Amniotic stem cell (primary cell): Measurements from ENCODE around the gene DPP9.

Source experiments
- DNase-seq: peaks from one replicate; lab custom pipeline; 2025; lab: John Stamatoyannopoulos, UW

DPP9 gene

GRCh38 chr19:4709440-4710280 is 14.0 kb downstream of the DPP9 start:
- DNase-seq = no peak

- DNase-seq = no peak
These were observed 15.5 kb downstream of the DPP9 start for GRCh38 chr19:4707956-4708650.

DNA sequence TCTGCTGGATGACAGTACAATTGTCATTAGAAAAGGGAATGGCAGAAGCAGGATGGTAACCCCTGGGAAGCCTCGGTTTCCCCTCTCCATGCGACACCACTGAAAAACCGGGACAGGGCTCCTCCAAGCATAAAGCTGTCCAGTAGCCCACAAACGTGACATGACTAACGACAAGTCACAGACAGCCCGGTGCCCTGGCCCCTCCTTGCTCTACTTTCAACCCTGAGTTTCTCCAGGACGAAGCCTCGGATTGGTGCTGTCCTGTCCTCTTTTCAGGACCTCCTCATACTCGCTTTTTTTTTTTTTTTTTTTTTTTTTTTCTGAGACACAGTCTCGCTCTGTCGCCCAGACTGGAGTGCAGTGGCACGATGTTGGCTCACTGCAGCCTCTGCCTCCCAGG is 16.3 kb downstream of the DPP9 start:
- DNase-seq = no peak

GRCh38 chr19:4705413-4706131 is 18.1 kb downstream of the DPP9 start:
- DNase-seq = no peak

DNA sequence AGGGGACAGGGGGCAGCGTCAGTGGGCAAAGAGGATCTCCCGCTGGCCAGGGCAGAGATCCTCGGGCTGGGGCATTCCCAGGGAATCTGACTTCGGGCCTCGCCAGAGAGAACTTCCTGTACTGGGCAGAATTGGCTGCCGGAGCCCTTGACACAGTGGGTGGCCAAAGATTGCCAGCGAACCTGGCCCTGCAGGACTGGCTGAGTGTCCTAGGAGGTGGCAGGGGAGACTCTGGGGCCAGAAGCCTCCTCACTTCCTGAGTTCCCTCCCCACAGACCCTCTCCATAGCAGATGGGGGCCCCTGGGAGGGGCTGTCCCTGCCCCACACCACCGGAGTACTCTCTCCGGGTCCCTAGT is 19.3 kb downstream of the DPP9 start:
- no peak for DNase-seq

DNA sequence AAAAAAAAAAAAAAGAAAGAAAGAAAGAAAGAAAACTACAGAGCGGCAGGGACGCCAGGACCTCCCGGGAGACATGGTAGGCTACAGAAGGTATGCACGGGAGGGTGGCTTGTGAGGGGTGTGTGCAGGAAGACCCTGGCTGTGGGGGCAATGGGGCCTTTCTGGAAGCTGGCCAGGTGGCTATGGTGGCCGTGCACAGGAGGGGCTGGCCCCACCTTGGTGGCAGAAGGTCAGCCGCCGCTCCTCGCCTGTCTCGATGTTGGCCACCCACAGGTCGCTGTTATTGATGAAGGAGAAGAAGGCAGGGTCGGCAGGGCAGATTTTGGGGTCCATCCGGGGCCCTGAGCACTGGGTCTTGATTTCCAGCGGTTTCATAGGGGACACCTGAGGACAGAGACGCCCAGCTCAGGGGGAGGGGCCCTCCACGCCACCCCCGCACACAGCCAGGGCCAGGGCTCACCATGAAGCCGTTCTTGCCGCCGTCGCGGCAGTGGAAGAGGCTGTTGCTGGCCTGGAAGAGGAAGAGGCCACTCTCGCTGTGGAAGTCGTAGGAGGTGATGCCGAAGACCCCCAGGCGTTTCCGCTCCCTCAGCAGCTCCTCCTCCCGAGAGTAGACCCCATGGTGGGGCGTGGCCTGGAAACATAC is 19.8 kb downstream of the DPP9 start:
- no peak for DNase-seq

- DNase-seq = no peak
These were observed 20.9 kb downstream of the DPP9 start for GRCh38 chr19:4702764-4703163.

- DNase-seq = no peak
These were observed 22.1 kb downstream of the DPP9 start for GRCh38 chr19:4701557-4701956.

DNA sequence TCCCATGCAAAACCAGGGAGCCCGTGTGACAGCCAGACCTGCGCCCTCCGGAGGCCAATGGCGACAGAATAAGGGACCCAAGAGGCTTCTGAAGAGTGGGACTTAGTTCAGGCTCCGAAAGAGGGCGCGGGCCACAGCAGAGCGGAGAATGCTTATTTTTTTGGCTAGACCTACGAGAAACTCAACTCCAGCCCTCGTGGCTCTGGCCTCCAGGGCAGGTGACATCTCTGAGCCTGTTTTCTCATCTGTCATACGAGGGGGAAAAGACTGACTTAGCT is 23.0 kb downstream of the DPP9 start:
- no peak for DNase-seq

DNA sequence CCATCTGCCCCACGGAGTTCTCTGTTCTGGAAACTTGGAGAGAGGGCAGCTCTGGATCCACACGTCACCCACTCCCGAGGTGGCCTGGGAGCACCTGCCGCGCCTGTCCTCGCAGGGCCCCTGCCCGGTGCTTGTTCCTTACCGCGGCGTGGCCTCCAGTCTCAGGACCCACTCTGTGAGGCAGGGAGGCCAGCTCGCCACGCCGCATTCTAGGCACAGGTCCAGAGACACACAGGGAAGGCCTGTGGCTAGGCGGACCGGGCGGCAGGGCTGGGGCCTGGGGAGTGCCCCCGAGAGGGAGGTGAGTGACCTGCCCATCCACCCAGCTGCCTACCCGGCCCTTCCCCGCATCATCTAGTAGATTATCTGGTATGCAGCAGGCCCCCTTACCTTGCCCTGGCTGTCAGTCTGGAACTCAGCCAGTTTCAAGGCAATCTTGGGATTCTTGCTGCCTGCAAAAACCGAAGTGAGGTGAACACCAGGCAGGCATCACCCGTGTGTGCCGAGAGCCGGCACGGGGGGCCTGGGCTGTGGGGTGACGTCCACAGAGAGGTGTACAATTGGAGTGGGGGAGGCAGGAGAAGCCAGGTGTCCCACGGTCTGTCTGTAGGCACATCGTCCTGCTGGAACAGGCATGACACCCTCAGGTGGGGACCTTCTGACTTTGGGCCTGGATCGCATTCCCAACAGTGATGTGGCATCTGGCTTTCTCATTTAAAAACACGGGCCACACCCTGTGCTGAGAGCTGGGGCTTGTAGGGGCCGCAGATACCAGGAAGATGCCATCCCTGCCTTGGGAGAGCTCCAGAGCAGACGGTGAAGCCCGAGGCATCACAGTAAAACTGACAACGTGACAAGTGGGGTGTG is 23.6 kb downstream of the DPP9 start:
- DNase-seq = no peak

- DNase-seq = no peak
These were observed 26.3 kb downstream of the DPP9 start for GRCh38 chr19:4697304-4697703.

DNA sequence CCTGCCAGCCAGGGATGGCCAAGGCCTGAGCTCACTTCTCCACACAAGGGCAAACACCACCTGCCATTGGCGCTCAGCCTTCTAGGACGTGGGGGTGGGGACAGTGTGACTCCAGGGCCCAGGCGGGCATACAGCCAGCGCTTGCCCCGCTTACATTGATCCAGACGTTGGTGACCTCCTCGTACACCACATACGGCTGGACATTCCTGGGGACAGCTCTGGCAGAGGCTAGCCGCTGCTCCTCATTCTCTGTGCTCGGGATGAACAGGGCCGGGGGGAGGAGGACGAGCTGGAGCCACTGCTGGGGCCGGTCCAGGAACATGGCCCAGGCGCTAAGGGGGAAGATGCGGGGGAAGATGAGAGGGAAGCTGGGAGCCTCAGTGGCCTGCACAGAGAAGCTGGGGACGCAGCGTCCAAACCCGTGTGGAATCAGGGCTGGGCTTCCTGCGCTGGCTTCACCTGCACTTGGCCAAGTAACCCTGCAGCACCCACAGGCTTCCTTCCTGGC is 28.4 kb downstream of the DPP9 start:
- no peak for DNase-seq

- DNase-seq = no peak
These were observed 29.2 kb downstream of the DPP9 start for GRCh38 chr19:4694211-4694987.

- no peak for DNase-seq
These were observed 30.0 kb downstream of the DPP9 start for GRCh38 chr19:4693471-4694121.

- DNase-seq = no peak
These were observed 30.6 kb downstream of the DPP9 start for GRCh38 chr19:4693078-4693350.

DNA sequence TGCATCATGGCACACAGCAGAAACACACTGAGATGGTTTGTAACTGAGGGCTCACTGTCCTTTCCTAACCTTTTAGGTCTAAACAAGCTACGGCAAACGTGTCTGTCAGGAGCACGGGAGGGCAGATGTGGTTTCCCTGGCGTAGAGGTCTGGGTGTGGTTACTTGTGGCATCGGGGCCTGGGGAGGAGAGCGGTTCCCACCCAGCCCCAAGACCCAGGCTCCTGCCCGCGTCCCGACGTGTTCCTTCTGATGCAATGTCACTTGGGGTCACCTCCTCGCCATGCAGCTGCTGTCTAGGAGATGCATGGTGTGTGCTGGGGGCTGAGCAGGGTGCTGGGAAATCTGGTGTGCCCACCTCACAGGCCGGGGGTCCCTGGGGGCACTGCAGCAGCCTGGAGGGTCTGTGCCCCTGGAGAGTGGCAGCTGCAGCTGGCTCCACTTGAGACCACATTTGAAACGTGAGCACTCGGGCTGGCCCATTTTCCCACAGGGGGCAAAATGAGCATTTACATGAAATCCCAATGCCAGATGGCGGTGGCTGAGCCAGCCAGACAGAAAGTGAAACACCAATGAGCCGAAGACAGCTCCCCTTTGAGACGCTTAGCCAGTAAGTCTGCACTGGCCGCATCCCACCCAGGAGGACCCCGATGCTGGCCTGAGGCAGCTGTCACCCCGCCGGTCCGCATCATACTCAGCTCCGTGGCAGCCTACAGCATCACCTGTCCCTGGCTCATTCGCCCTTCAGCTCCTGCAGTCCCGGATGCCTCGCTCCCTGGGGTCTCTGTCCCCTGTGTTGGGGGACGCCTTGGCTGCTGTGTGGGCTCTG is 31.2 kb downstream of the DPP9 start:
- no peak for DNase-seq

GRCh38 chr19:4691373-4691772 is 32.3 kb downstream of the DPP9 start:
- DNase-seq = no peak

DNA sequence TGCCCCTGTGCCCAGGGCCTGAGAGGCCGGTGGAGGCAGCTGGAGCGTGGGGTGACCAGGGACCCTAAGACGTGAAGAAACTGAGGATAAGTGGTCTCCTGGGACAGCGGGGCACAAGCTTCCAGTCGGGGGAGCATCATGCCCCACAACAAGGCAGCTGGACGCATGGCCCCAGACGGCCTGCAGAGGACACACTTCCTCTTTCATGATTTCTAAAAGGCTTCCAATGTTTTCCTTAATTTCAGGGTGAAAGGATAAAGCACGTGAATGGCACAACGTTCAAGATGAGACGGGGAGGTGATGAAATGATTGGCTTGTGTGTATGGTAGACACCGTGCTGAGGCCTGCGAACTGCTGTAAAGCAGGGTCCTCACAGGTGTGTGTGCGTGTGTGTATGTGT is 33.3 kb downstream of the DPP9 start:
- DNase-seq = no peak

GRCh38 chr19:4689403-4689802 is 34.2 kb downstream of the DPP9 start:
- no peak for DNase-seq

DNA sequence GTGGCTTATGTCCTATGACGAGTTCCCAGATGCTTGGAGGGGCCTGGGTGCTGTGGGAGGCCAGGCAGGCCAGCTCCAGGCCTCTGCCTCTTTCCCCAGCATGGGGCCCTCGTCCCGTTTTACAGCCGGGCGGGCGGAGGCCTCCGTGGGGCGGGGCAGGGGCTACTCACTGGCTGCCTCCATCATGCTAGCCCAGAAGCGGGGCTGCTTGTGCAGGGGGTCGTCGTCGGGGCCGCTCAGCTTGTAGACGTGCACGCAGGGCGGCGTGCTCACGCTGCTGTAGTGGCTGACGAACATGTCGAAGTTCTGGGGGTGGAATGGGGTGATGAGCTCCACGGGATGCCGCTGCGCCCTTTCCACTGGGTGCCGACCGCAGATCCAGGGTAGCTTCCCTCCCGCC is 35.1 kb downstream of the DPP9 start:
- no peak for DNase-seq
